CD14-positive monocyte (primary cell): ENCODE measurements around the gene PSEN1. TPM values are rescaled to one million over a fixed set of nuclear protein-coding genes. Genes with fewer than 3 reads are reported as not detected.

Source experiments
- DNase-seq, 3 donors: peaks; one replicate each; pipeline ENCODE4 v3.0.0-alpha.2; 2011 to 2022
- H2AFZ ChIP-seq: 2 replicates; pipeline ENCODE4 v1.6.0; 2012; ENCODE audit warnings: mild to moderate bottlenecking, low read depth, low read length, inconsistent platforms; ENCODE audit not compliant: insufficient read depth, poor library complexity, severe bottlenecking
- H3K27ac ChIP-seq, 2 donors: 1 replicate in 1 of 2; 2 replicates in 1 of 2; pipeline ENCODE4 v1.5.1; 2012 to 2013; ENCODE audit warnings: low read length in 2 of 2, control low read depth in 1 of 2, inconsistent platforms in 1 of 2, low read depth in 1 of 2, mild to moderate bottlenecking in 1 of 2
- H3K27me3 ChIP-seq, 2 donors: one replicate each; pipeline versions ENCODE4 v1.6.0 to v1.6.1; 2011 to 2013; ENCODE audit warnings: low read length in 2 of 2; ENCODE audit not compliant: control insufficient read depth in 2 of 2, insufficient read depth in 2 of 2
- H3K36me3 ChIP-seq, 2 donors: replicated peaks in 1 of 2; 1 replicate in 1 of 2; 2 replicates in 1 of 2; pipeline versions ENCODE4 v1.5.1 to v1.6.1; 2012 to 2013; ENCODE audit warnings: low read length in 2 of 2, control low read depth in 1 of 2, inconsistent platforms in 1 of 2, mild to moderate bottlenecking in 1 of 2; ENCODE audit not compliant: insufficient read depth in 2 of 2, control insufficient read depth in 1 of 2
- H3K4me1 ChIP-seq, 2 donors: 1 replicate in 1 of 2; 2 replicates in 1 of 2; pipeline versions ENCODE4 v1.5.1 to v1.6.1; 2012 to 2013; ENCODE audit warnings: low read length in 2 of 2, control low read depth in 1 of 2, inconsistent platforms in 1 of 2, mild to moderate bottlenecking in 1 of 2, moderate library complexity in 1 of 2; ENCODE audit not compliant: insufficient read depth in 2 of 2, control insufficient read depth in 1 of 2
- H3K4me2 ChIP-seq: replicated peaks from 2 replicates; pipeline ENCODE3; 2012; ENCODE audit warnings: low read length, moderate library complexity, mild to moderate bottlenecking; ENCODE audit not compliant: poor library complexity, severe bottlenecking; ENCODE audit errors: extremely low read depth
- H3K4me3 ChIP-seq, 3 experiments: fragments of 200-600 bp in 1 of 3; sonication (generic) in 1 of 3; replicated peaks in 1 of 3; 1 replicate in 2 of 3; 2 replicates in 1 of 3; pipeline ENCODE4 v1.5.1; 2011 to 2013; ENCODE audit warnings: low read length in 3 of 3, mild to moderate bottlenecking in 3 of 3, control low read depth in 2 of 3, low read depth in 2 of 3, inconsistent platforms in 1 of 3, moderate library complexity in 1 of 3
- H3K79me2 ChIP-seq: 2 replicates; pipeline ENCODE4 v1.6.0; 2012; ENCODE audit warnings: mild to moderate bottlenecking, control low read depth, inconsistent platforms, low read length, moderate library complexity; ENCODE audit not compliant: insufficient read depth
- H3K9ac ChIP-seq: 2 replicates; pipeline ENCODE4 v1.6.0; 2017; ENCODE audit warnings: low read length, mild to moderate bottlenecking; ENCODE audit not compliant: insufficient read depth, poor library complexity, severe bottlenecking
- H3K9me3 ChIP-seq, 2 donors: replicated peaks in 1 of 2; 1 replicate in 1 of 2; 2 replicates in 1 of 2; pipeline versions ENCODE4 v1.5.1 to v1.6.1; 2012 to 2013; ENCODE audit warnings: low read length in 2 of 2, control low read depth in 1 of 2; ENCODE audit not compliant: control insufficient read depth in 1 of 2, insufficient read depth in 1 of 2
- H4K20me1 ChIP-seq: 2 replicates; pipeline ENCODE4 v1.6.0; 2012; ENCODE audit warnings: mild to moderate bottlenecking, low read length, control low read depth, moderate library complexity; ENCODE audit not compliant: insufficient read depth
- H3K27ac Mint-ChIP-seq, 7 donors: one replicate each; pipeline ENCODE4 v1.8.0; 2020; ENCODE audit warnings: mild to moderate bottlenecking in 7 of 7, mixed read lengths in 7 of 7, moderate library complexity in 6 of 7, inconsistent platforms in 2 of 7
- H3K27me3 Mint-ChIP-seq, 3 donors: one replicate each; pipeline ENCODE4 v1.8.0; 2021 to 2022; ENCODE audit warnings: low read depth in 3 of 3, mild to moderate bottlenecking in 3 of 3, mixed read lengths in 3 of 3, moderate library complexity in 3 of 3, inconsistent platforms in 1 of 3
- H3K36me3 Mint-ChIP-seq, 2 donors: one replicate each; pipeline ENCODE4 v1.8.0; 2020; ENCODE audit warnings: mixed read lengths in 2 of 2, inconsistent platforms in 1 of 2, mild to moderate bottlenecking in 1 of 2
- H3K4me1 Mint-ChIP-seq: one replicate; pipeline ENCODE4 v1.8.0; 2020; ENCODE audit warnings: mild to moderate bottlenecking, mixed read lengths
- H3K4me3 Mint-ChIP-seq, 2 donors: one replicate each; pipeline ENCODE4 v1.8.0; 2020; ENCODE audit warnings: mild to moderate bottlenecking in 2 of 2, mixed read lengths in 2 of 2, moderate library complexity in 1 of 2
- H3K9me3 Mint-ChIP-seq, 7 donors: one replicate each; pipeline ENCODE4 v1.8.0; 2020 to 2022; ENCODE audit warnings: mixed read lengths in 7 of 7, mild to moderate bottlenecking in 6 of 7, moderate library complexity in 6 of 7, inconsistent platforms in 2 of 7
- CTCF ChIP-seq: fragments of 200-600 bp; IDR thresholded peaks from one replicate; pipeline ENCODE4 v1.8.0; 2022; ENCODE audit warnings: antibody characterized with exemption, mild to moderate bottlenecking
- WGBS: methylation state at CpG from one replicate; pipeline ENCODE4 v1.1.5; 2013; ENCODE audit warnings: missing lambda C conversion rate; ENCODE audit not compliant: insufficient coverage; 5-methylcytosine and 5-hydroxymethylcytosine counted together
- intact Hi-C, 2 donors: fragments of 100-400 bp; cut with micrococcal nuclease; formaldehyde crosslinking; loops; one replicate each; pipeline versions ENCODE4 v1.15.0 to v1.15.1; 2023
- polyA plus RNA-seq, 3 donors: library from polyadenylated mRNA; depleted of rRNA in 1 of 3; unstranded in 2 of 3; stranded (reverse) in 1 of 3; fragments of 300-500 nt in 2 of 3; fragments of >200 nt in 1 of 3; fragmentation: Illumina TruSeq in 2 of 3; gene quantifications; 1 replicate in 2 of 3; 2 replicates in 1 of 3; pipeline ENCODE4 v1.2.3, GENCODE V29; 2012 to 2021

PSEN1 gene
- polyA plus RNA-seq, 3 donors = 42.4 to 130 (median 85.6) TPM

GRCh38 chr14:73249108-73249507 is 112.8 kb downstream of the PSEN1 start:
- H3K79me2 ChIP-seq = no peaks in the 10 kb centered on the region
- H3K36me3 ChIP-seq = no peaks in the 10 kb centered on the region
- H2AFZ ChIP-seq = no peak overlapping the region
- no peak overlapping the region for H3K27ac ChIP-seq
- intact Hi-C loops = no loop called here
- peaks cover 0 to 2% (median 0%) of the 10 kb centered on the region in 7 donors for H3K9me3 Mint-ChIP-seq
- H3K4me2 ChIP-seq = no peak overlapping the region
- no CpG with 5 or more reads among the region's 1 CpG for WGBS
- H3K4me3 Mint-ChIP-seq = no peak overlapping the region
- H3K27me3 ChIP-seq = peaks cover 0 to 14% of the 10 kb centered on the region in 2 donors
- peaks cover 15 to 26% (median 17%) of the 10 kb centered on the region in 3 donors for H3K27me3 Mint-ChIP-seq
- no peak overlapping the region for H3K27ac Mint-ChIP-seq
- H3K4me1 ChIP-seq = peaks cover 11 to 33% of the 10 kb centered on the region in 2 donors
- no peaks in the 10 kb centered on the region for H4K20me1 ChIP-seq
- H3K36me3 Mint-ChIP-seq = peaks cover 0 to 4% of the 10 kb centered on the region in 2 donors
- H3K4me1 Mint-ChIP-seq = peaks cover 21% of the 10 kb centered on the region
- H3K9me3 ChIP-seq = no peaks in the 10 kb centered on the region
- no peak for DNase-seq
- H3K4me3 ChIP-seq = no peak overlapping the region
- no peak for TF ChIP-seq CTCF
- H3K9ac ChIP-seq = no peak overlapping the region

- Histone ChIP-seq H3K27me3 (peaks cover 0 to 10% of the 10 kb centered on the region in 2 donors), H4K20me1 (no peaks in the 10 kb centered on the region), H3K4me2 (no peak overlapping the region), H3K4me3 (no peak overlapping the region), H3K27ac (no peak overlapping the region), H2AFZ (no peak overlapping the region), H3K79me2 (no peaks in the 10 kb centered on the region), H3K9me3 (no peaks in the 10 kb centered on the region), H3K4me1 (peaks cover 11 to 29% of the 10 kb centered on the region in 2 donors), H3K36me3 (no peaks in the 10 kb centered on the region), H3K9ac (no peak overlapping the region)
- no peak overlapping the region for H3K4me3 Mint-ChIP-seq
- TF ChIP-seq CTCF = no peak
- H3K9me3 Mint-ChIP-seq = peaks cover 0 to 2% (median 0%) of the 10 kb centered on the region in 7 donors
- H3K27ac Mint-ChIP-seq = peak overlapping the region in 1 of 7 donors; percentile 50
- 94% methylated on average over 4 of the region's 13 CpGs for WGBS
- H3K4me1 Mint-ChIP-seq = peaks cover 21% of the 10 kb centered on the region
- peaks cover 0 to 2% of the 10 kb centered on the region in 2 donors for H3K36me3 Mint-ChIP-seq
- DNase-seq = no peak
- peaks cover 11 to 20% (median 13%) of the 10 kb centered on the region in 3 donors for H3K27me3 Mint-ChIP-seq
- intact Hi-C loops = no loop called here
These were observed 113.4 kb downstream of the PSEN1 start for GRCh38 chr14:73249564-73250316.
